SU-DHL-6 (cell line): ENCODE data around the gene SGPP1.
"Not testable (repeated sequence)": the region's sequence is repeated elsewhere in the genome, so short reads cannot be mapped to it uniquely, and the experiment has no call there.

ENCODE experiments used
- EZH2phosphoT487 ChIP-seq: fragments of 200-600 bp; sonication (generic), shearing (Covaris generic); conservative IDR thresholded peaks from 2 replicates; pipeline ENCODE4 v1.6.1; 2018; ENCODE audit warnings: mild to moderate bottlenecking, antibody characterized with exemption, low read length, moderate library complexity, mixed read lengths
- TF ChIP-seq, protein P1 (sequence below): fragments of 200-600 bp; sonication (generic); IDR thresholded peaks from one replicate; pipeline ENCODE4 v1.5.1; 2017; ENCODE audit warnings: antibody characterized with exemption, mild to moderate bottlenecking, low read length, moderate library complexity; ENCODE audit not compliant: insufficient read depth, poor library complexity, severe bottlenecking

DNA sequence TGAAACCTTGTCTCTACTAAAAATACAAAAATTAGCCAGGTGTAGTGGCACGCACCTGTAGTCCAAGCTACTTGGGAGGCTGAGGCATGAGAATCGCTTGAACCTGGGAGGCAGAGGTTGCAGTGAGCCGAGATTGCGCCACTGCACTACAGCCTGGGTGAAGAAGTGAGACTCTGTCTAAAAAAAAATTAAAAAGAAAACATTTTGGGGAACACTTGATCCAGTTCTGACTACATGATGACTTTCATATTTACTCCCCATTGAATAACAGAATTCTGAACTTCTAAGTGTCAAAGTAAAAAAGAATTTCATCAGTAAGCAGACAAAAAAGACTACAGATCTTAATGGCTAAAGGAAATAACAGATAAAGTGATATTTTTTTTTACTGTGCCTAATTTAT is 25.3 kb downstream of the SGPP1 start:
- TF ChIP-seq, protein P1, sequence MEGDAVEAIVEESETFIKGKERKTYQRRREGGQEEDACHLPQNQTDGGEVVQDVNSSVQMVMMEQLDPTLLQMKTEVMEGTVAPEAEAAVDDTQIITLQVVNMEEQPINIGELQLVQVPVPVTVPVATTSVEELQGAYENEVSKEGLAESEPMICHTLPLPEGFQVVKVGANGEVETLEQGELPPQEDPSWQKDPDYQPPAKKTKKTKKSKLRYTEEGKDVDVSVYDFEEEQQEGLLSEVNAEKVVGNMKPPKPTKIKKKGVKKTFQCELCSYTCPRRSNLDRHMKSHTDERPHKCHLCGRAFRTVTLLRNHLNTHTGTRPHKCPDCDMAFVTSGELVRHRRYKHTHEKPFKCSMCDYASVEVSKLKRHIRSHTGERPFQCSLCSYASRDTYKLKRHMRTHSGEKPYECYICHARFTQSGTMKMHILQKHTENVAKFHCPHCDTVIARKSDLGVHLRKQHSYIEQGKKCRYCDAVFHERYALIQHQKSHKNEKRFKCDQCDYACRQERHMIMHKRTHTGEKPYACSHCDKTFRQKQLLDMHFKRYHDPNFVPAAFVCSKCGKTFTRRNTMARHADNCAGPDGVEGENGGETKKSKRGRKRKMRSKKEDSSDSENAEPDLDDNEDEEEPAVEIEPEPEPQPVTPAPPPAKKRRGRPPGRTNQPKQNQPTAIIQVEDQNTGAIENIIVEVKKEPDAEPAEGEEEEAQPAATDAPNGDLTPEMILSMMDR = not testable (repeated sequence)
- TF ChIP-seq EZH2phosphoT487 = not testable (repeated sequence)
